ENCODE results near the gene ITPR2.
"Not testable (repeated sequence)": the region's sequence is repeated elsewhere in the genome, so short reads cannot be mapped to it uniquely, and the experiment has no call there.

Gene ITPR2

GRCh38 chr12:26496170-26496569 is 336.8 kb downstream of the ITPR2 start:
- no peak for DNase-seq

GRCh38 chr12:26493656-26494055 is 339.3 kb downstream of the ITPR2 start:
- DNase-seq: no peak

- no peak for DNase-seq
Measured at GRCh38 chr12:26492406-26492805, 340.6 kb downstream of the ITPR2 start.

- no peak for DNase-seq
Measured at GRCh38 chr12:26489908-26490307, 343.1 kb downstream of the ITPR2 start.

GRCh38 chr12:26488351-26488750 is 344.6 kb downstream of the ITPR2 start:
- no peak for DNase-seq

GRCh38 chr12:26473291-26473690 is 359.7 kb downstream of the ITPR2 start:
- DNase-seq: no peak

GRCh38 chr12:26471560-26471959 is 361.4 kb downstream of the ITPR2 start:
- no peak for DNase-seq

GRCh38 chr12:26469421-26470180 is 363.4 kb downstream of the ITPR2 start:
- no peak for DNase-seq

GRCh38 chr12:26467351-26467750 is 365.6 kb downstream of the ITPR2 start:
- DNase-seq: no peak

GRCh38 chr12:26466726-26467125 is 366.3 kb downstream of the ITPR2 start:
- no peak for DNase-seq

- DNase-seq: no peak
Measured at GRCh38 chr12:26465419-26466097, 367.4 kb downstream of the ITPR2 start.

- no peak for DNase-seq
Measured at GRCh38 chr12:26461776-26462175, 371.2 kb downstream of the ITPR2 start.

GRCh38 chr12:26460361-26460760 is 372.6 kb downstream of the ITPR2 start:
- no peak for DNase-seq

GRCh38 chr12:26455936-26456574 is 376.9 kb downstream of the ITPR2 start:
- DNase-seq: no peak

GRCh38 chr12:26453246-26453645 is 379.7 kb downstream of the ITPR2 start:
- DNase-seq: no peak

GRCh38 chr12:26452511-26452910 is 380.5 kb downstream of the ITPR2 start:
- no peak for DNase-seq

GRCh38 chr12:26451763-26452162 is 381.2 kb downstream of the ITPR2 start:
- DNase-seq: no peak

GRCh38 chr12:26445909-26446308 is 387.1 kb downstream of the ITPR2 start:
- DNase-seq: no peak

- DNase-seq: no peak
Measured at GRCh38 chr12:26443309-26443708, 389.7 kb downstream of the ITPR2 start.

GRCh38 chr12:26441434-26441833 is 391.6 kb downstream of the ITPR2 start:
- DNase-seq: no peak

GRCh38 chr12:26435069-26435404 is 398.0 kb downstream of the ITPR2 start:
- no peak for DNase-seq

- no peak for DNase-seq
Measured at GRCh38 chr12:26434299-26435068, 398.5 kb downstream of the ITPR2 start.

- DNase-seq: not testable (repeated sequence)
Measured at GRCh38 chr12:26433701-26434100, 399.3 kb downstream of the ITPR2 start.
